Erythroblast (primary cell): Measurements from ENCODE around the gene CDH6.

Experiments used
- DNase-seq, 2 experiments: peaks; one replicate each; lab custom pipeline; 2025; lab: John Stamatoyannopoulos, UW
- GATA1 ChIP-seq: IDR thresholded peaks from 2 replicates; pipeline ENCODE4 v1.6.1; 2011; ENCODE audit warnings: low read depth, mild to moderate bottlenecking, control low read depth, low read length, moderate library complexity
- POLR2A ChIP-seq: IDR thresholded peaks from 2 replicates; pipeline ENCODE4 v1.6.1; 2011; ENCODE audit warnings: mild to moderate bottlenecking, low read length

CDH6 gene

GRCh38 chr5:31193591-31194467 lies at the start of gene CDH6:
CDH6 (plus strand) TSS chr5:31193686; CDS start chr5:31267474, 73,788 bp downstream.
- TF ChIP-seq POLR2A (no peak), GATA1 (no peak)
- no peak for DNase-seq

- no peak for DNase-seq
- TF ChIP-seq GATA1 (no peak), POLR2A (no peak)
Measured at GRCh38 chr5:31144364-31144763, 49.1 kb upstream of the CDH6 start.

GRCh38 chr5:31148959-31149475 lies 44.5 kb upstream of the CDH6 start:
- no peak for DNase-seq
- TF ChIP-seq POLR2A (no peak), GATA1 (no peak)

DNA sequence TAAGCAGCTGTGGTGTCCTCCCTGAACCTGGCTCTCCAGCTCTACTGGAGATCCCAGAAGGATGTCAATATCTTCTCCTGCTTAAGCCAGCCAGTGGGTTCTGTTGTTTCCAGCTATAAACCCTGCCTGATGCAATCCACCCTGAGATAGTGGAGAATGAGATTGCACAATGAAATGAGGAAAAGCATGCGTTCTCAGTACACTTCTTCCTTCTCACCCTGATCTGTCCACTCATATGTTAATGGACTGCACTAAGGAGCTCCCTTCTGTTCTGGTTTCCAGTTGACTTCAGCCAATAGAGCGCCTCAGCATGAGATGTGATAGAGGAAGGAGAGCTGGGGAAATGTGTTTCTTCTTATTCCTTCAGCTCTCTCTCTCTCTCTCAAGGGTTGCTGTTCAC lies 40.0 kb upstream of the CDH6 start:
- no peak for DNase-seq

GRCh38 chr5:31156631-31157160 lies 36.8 kb upstream of the CDH6 start:
- TF ChIP-seq GATA1 (no peak), POLR2A (no peak)
- DNase-seq = no peak

More for the DNA sequence above, 40.0 kb upstream of the CDH6 start:
- no peak for TF ChIP-seq POLR2A
- no peak for TF ChIP-seq GATA1

DNA sequence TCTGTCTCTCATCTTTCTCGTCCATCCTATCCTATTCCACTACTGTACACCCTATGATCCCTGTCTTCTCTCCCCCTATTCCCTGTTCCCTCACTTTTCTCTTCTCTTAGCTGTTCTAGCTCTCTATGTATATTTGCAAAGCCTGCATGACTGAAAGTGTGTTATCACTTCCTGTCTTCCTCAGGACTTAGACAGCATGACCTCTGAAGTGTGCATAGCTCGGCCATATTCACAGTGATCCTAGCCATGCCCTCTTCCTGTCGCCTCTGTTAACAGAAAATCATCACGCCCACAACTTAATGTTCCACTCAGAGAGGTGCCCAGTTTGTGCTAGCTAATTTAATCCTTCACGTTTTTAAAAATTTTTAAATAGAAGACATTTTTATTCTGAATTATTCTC lies 35.8 kb upstream of the CDH6 start:
- TF ChIP-seq POLR2A = no peak
- no peak for TF ChIP-seq GATA1
- no peak for DNase-seq

GRCh38 chr5:31158686-31159085 lies 34.8 kb upstream of the CDH6 start:
- no peak for TF ChIP-seq GATA1
- no peak for DNase-seq

GRCh38 chr5:31161781-31162181 lies 31.7 kb upstream of the CDH6 start:
- TF ChIP-seq POLR2A (no peak), GATA1 (no peak)
- no peak for DNase-seq

- TF ChIP-seq POLR2A = no peak
- no peak for TF ChIP-seq GATA1
Measured at GRCh38 chr5:31165729-31166128, 27.8 kb upstream of the CDH6 start.

DNA sequence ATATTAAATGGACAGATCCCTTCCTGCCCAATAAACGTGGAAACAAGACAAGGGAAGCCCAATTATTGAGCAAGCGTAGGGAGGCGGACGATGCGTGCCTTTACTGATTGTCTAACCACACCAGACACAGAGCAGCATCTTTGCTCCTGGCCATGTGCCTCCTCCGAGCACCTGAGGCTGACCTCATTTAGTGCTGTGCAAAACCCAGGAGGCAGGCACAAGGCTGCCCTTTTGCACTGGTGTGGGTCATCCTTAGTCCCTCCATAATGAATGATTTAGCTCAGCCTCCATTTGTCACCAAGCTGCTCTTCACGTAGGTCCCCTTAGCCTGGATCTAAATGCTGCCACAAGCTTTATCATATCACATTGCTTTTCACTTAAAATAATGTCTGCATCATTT lies 24.1 kb upstream of the CDH6 start:
- DNase-seq = no peak
- no peak for TF ChIP-seq GATA1
- no peak for TF ChIP-seq POLR2A

More at GRCh38 chr5:31165729-31166128, 27.8 kb upstream of the CDH6 start:
- no peak for DNase-seq

GRCh38 chr5:31172881-31173280 lies 20.6 kb upstream of the CDH6 start:
- TF ChIP-seq GATA1 (no peak), POLR2A (no peak)
- no peak for DNase-seq

- TF ChIP-seq GATA1 (no peak), POLR2A (no peak)
- DNase-seq = no peak
Measured at GRCh38 chr5:31173614-31174013, 19.9 kb upstream of the CDH6 start.

GRCh38 chr5:31181376-31181987 lies 12.0 kb upstream of the CDH6 start:
- no peak for DNase-seq

GRCh38 chr5:31182136-31182535 lies 11.3 kb upstream of the CDH6 start:
- DNase-seq = no peak
- TF ChIP-seq GATA1 (no peak), POLR2A (no peak)

More at GRCh38 chr5:31181376-31181987, 12.0 kb upstream of the CDH6 start:
- no peak for TF ChIP-seq GATA1
- no peak for TF ChIP-seq POLR2A
